Measurements from ENCODE around the gene CCDC102B. TPM values are rescaled to one million over a fixed set of nuclear protein-coding genes. Genes with fewer than 3 reads are reported as not detected.
"Not testable (repeated sequence)": the region's sequence is repeated elsewhere in the genome, so short reads cannot be mapped to it uniquely, and the experiment has no call there.

The CCDC102B gene
- polyA plus RNA-seq, 1 donor: 8.2 TPM

DNA sequence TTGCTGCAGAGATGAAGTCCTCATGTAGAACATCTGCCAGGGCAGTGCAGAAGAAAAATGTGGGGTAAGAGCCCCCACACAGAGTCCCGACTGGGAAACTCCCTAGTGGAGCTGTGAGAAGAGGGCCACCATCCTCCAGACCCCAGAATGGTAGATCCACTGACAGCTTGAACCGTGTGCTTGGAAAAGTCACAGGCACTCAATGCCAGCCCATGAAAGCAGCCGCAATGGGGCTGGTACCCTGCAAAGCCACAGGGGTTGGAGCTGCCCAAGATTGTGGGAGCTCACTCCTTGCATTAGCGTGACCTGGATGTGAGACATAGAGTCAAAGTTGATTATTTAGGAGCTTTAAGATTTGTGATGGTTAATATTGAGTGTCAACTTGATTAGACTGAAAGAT, 197.8 kb downstream of the CCDC102B start:
- Histone ChIP-seq H3K27ac (ENCODE audit: low read length) (no peak overlapping the region), H3K4me1 (ENCODE audit: control insufficient read depth, insufficient read depth, low read length) (no peaks in the 10 kb centered on the region), H3K36me3 (ENCODE audit: control insufficient read depth, insufficient read depth, low read length) (no peaks in the 10 kb centered on the region), H3K27me3 (ENCODE audit: control insufficient read depth, insufficient read depth, low read length) (no peaks in the 10 kb centered on the region), H3K4me3 (ENCODE audit: low read length) (no peak overlapping the region), H3K9me3 (ENCODE audit: control insufficient read depth, low read depth, low read length) (no peaks in the 10 kb centered on the region)
- WGBS (ENCODE audit: insufficient coverage, low lambda C conversion rate): 100% methylated on average over 2 of the region's 4 CpGs
- DNase-seq: no peak

DNA sequence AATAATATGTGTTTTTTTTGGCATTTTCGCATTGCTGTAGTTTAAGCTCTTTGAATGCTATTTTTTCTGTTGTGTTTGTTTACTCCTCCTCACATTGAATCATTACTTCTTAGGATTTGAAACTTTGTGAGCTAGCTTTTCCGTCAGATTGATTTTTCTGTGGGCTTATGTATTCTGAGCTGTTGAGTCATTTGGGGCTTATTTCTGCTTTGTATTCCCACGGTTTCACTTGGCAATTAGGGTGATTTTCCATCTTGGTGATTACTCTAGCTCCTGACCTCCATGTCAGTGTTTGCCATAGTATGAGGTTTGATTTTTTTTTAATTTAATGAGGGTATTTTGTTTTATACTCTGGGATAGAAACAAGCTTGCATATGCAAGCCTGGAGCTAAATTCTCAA, 200.0 kb downstream of the CCDC102B start:
- Histone ChIP-seq H3K4me1 (ENCODE audit: control insufficient read depth, insufficient read depth, low read length) (no peaks in the 10 kb centered on the region), H3K27ac (ENCODE audit: low read length) (no peak overlapping the region), H3K36me3 (ENCODE audit: control insufficient read depth, insufficient read depth, low read length) (no peaks in the 10 kb centered on the region), H3K9me3 (ENCODE audit: control insufficient read depth, low read depth, low read length) (no peaks in the 10 kb centered on the region), H3K4me3 (ENCODE audit: low read length) (no peak overlapping the region), H3K27me3 (ENCODE audit: control insufficient read depth, insufficient read depth, low read length) (no peaks in the 10 kb centered on the region)
- no peak for DNase-seq
- 89% methylated on average over 2 of the region's 3 CpGs for WGBS (ENCODE audit: insufficient coverage, low lambda C conversion rate)

DNA sequence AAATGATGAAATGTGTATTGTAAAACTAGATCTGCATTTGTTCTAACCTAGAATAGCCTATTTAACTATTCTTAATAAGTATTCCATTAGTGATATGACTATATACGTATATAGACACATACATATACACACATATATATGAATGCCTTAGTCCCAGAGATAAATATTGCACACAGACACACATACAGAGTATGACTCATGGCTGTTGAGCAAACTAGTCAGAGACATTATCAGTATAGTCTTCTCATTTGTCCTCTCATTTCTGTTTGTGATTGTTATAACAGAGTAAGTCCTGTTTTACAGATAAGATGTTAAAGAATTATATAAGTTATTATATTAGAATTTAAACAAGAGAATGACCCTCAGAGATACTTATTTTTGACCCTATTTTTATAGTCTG, 202.5 kb downstream of the CCDC102B start:
- no CpG with 5 or more reads among the region's 1 CpG for WGBS (ENCODE audit: insufficient coverage, low lambda C conversion rate)
- no peaks in the 10 kb centered on the region for H3K27me3 ChIP-seq (ENCODE audit: control insufficient read depth, insufficient read depth, low read length)
- no peak for DNase-seq
- H3K9me3 ChIP-seq (ENCODE audit: control insufficient read depth, low read depth, low read length): no peaks in the 10 kb centered on the region
- no peaks in the 10 kb centered on the region for H3K36me3 ChIP-seq (ENCODE audit: control insufficient read depth, insufficient read depth, low read length)
- no peaks in the 10 kb centered on the region for H3K4me1 ChIP-seq (ENCODE audit: control insufficient read depth, insufficient read depth, low read length)
- no peak overlapping the region for H3K4me3 ChIP-seq (ENCODE audit: low read length)
- H3K27ac ChIP-seq (ENCODE audit: low read length): no peak overlapping the region

DNA sequence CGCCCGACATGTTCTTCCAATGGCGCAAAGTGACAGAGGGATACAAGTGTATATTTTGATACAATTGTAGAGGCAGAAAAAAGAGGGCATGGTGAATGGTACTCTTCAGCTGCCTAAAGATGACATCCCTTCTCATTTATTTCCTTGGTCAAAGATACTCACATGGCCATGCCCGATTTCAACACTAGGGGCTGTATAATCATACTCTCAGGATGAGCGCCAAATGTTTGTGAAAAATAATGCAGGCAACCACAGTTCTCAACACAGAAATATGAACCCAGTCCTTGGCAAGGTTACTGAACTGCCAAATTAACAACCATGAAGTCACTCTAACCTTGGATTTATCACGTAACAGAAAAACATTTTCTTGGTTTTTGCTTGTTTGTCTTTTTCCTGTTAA, 204.4 kb downstream of the CCDC102B start:
- no peak overlapping the region for H3K27ac ChIP-seq (ENCODE audit: low read length)
- no peaks in the 10 kb centered on the region for H3K27me3 ChIP-seq (ENCODE audit: control insufficient read depth, insufficient read depth, low read length)
- no peaks in the 10 kb centered on the region for H3K4me1 ChIP-seq (ENCODE audit: control insufficient read depth, insufficient read depth, low read length)
- H3K4me3 ChIP-seq (ENCODE audit: low read length): no peak overlapping the region
- H3K36me3 ChIP-seq (ENCODE audit: control insufficient read depth, insufficient read depth, low read length): no peaks in the 10 kb centered on the region
- no peaks in the 10 kb centered on the region for H3K9me3 ChIP-seq (ENCODE audit: control insufficient read depth, low read depth, low read length)
- 100% methylated on average over 2 of the region's 6 CpGs for WGBS (ENCODE audit: insufficient coverage, low lambda C conversion rate)
- no peak for DNase-seq

DNA sequence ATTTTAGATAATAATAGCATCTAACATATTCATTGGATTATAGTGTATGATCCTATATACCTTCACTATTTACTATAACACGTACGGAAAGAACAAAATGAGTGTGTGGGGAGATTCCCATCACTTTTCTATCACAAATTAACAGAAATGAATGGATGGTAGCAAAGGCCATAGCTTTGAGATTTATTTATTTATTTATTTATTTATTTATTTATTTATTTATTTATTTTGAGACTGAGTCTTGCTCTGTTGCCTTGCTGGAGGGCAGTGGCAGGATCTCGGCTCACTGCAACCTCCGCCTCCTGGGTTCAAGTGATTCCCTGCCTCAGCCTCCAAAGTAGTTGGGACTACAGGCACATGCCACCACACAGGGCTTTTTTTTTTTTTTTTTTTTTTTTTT, 208.3 kb downstream of the CCDC102B start:
- 100% methylated on average over 2 of the region's 4 CpGs for WGBS (ENCODE audit: insufficient coverage, low lambda C conversion rate)

DNA sequence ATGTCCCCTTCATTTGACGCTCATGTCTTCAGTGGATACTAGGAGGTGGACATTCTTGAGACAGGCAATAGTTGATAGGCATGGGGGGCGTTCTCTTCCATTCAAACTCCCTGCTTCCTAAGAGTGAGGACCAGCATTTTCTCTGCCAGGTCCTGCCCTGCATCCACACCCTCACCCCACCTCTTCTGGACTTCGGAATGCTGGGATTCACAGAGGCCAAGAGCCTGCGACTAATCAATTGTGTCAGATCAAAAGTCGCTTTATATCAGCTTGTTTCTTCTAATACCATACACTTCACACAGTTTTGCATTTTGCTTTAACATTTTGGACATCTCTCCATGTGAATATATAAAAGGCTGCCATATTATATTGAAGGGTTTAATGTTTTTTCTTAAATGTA, 210.7 kb downstream of the CCDC102B start:
- H3K27ac ChIP-seq (ENCODE audit: low read length): no peak overlapping the region
- no peaks in the 10 kb centered on the region for H3K27me3 ChIP-seq (ENCODE audit: control insufficient read depth, insufficient read depth, low read length)
- H3K4me3 ChIP-seq (ENCODE audit: low read length): no peak overlapping the region
- 30% methylated on average over 2 of the region's 5 CpGs for WGBS (ENCODE audit: insufficient coverage, low lambda C conversion rate)
- no peaks in the 10 kb centered on the region for H3K36me3 ChIP-seq (ENCODE audit: control insufficient read depth, insufficient read depth, low read length)
- H3K9me3 ChIP-seq (ENCODE audit: control insufficient read depth, low read depth, low read length): no peaks in the 10 kb centered on the region
- no peaks in the 10 kb centered on the region for H3K4me1 ChIP-seq (ENCODE audit: control insufficient read depth, insufficient read depth, low read length)
- no peak for DNase-seq

More for the DNA sequence above, 208.3 kb downstream of the CCDC102B start:
- H3K27me3 ChIP-seq (ENCODE audit: control insufficient read depth, insufficient read depth, low read length); DNase-seq; H3K9me3 ChIP-seq (ENCODE audit: control insufficient read depth, low read depth, low read length); H3K4me3 ChIP-seq (ENCODE audit: low read length); H3K36me3 ChIP-seq (ENCODE audit: control insufficient read depth, insufficient read depth, low read length); H3K4me1 ChIP-seq (ENCODE audit: control insufficient read depth, insufficient read depth, low read length); H3K27ac ChIP-seq (ENCODE audit: low read length): not testable (repeated sequence)

DNA sequence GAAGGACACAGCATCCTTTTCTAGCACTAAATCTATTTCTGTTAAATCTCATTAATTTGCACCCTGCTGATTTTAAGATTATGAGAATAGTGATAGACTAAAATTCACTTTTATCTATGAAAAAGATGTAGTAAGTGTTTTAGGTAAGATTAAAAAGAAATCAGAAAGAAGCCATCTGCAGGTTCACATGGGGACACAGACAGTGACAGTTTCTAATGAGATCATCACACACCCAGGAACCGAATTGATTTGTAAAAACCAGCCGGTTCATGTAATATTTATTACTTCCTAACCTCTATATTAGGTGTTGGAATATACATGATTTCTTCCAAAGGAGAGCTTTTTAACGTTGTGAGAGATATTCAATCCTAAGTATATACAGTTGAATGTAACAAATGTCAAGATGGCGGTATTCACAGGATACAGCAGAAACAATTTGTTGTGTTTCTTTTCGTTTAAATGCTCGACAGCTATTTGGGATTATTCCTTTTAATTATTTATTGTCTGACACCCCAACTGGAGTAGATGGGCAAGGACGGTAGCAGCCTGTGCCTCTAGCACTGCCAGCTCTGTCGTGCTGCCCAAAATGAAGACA, 223.4 kb downstream of the CCDC102B start:
- no peaks in the 10 kb centered on the region for H3K4me1 ChIP-seq (ENCODE audit: control insufficient read depth, insufficient read depth, low read length)
- WGBS (ENCODE audit: insufficient coverage, low lambda C conversion rate): 96% methylated on average over 4 of the region's 8 CpGs
- no peaks in the 10 kb centered on the region for H3K36me3 ChIP-seq (ENCODE audit: control insufficient read depth, insufficient read depth, low read length)
- H3K27me3 ChIP-seq (ENCODE audit: control insufficient read depth, insufficient read depth, low read length): no peaks in the 10 kb centered on the region
- no peak for DNase-seq
- H3K9me3 ChIP-seq (ENCODE audit: control insufficient read depth, low read depth, low read length): no peaks in the 10 kb centered on the region
- H3K27ac ChIP-seq (ENCODE audit: low read length): no peak overlapping the region
- no peak overlapping the region for H3K4me3 ChIP-seq (ENCODE audit: low read length)

DNA sequence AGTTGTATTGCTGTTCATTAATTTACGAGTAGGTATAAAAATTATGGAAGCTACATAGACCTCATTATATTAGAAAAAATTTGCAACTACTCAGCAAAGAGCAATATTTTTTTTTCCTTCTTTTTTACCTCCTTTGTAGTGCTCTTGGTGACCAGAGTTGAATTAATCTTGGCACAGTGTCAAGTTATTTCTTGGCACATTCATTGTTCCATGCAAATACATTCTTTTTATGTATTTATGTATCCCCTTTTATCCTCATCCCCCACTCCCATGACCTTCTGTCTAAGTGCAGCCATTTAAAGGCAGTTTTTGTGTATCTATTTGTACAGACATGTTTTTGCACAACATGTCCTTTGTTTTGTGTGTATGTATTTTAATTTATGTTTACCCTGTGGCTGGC, 224.5 kb downstream of the CCDC102B start:
- H3K27me3 ChIP-seq (ENCODE audit: control insufficient read depth, insufficient read depth, low read length): no peaks in the 10 kb centered on the region
- 100% methylated on average over 1 of the region's 1 CpG for WGBS (ENCODE audit: insufficient coverage, low lambda C conversion rate)
- H3K9me3 ChIP-seq (ENCODE audit: control insufficient read depth, low read depth, low read length): no peaks in the 10 kb centered on the region
- no peaks in the 10 kb centered on the region for H3K4me1 ChIP-seq (ENCODE audit: control insufficient read depth, insufficient read depth, low read length)
- no peaks in the 10 kb centered on the region for H3K36me3 ChIP-seq (ENCODE audit: control insufficient read depth, insufficient read depth, low read length)
- DNase-seq: no peak
- no peak overlapping the region for H3K27ac ChIP-seq (ENCODE audit: low read length)
- H3K4me3 ChIP-seq (ENCODE audit: low read length): no peak overlapping the region

DNA sequence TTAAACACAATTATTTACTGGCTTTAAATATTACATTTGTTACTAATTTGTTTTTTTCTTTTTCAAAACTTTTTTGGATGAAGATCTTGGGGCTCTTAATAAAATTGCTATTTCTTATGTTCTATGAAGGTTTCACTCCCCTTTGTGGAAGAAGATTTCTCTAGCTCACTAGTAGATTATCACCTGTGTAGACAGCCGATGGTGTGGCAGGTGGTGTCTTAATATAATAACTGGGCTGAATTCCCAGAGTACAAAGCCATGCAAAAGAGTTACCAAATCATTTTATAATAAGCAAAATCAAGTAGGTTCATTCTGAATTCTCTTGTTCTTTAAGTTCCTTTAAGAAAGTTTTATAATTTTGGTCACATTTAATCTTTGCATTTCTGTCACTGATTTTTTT, 233.7 kb downstream of the CCDC102B start:
- Histone ChIP-seq H3K27ac (ENCODE audit: low read length) (no peak overlapping the region), H3K4me1 (ENCODE audit: control insufficient read depth, insufficient read depth, low read length) (no peaks in the 10 kb centered on the region), H3K27me3 (ENCODE audit: control insufficient read depth, insufficient read depth, low read length) (no peaks in the 10 kb centered on the region), H3K36me3 (ENCODE audit: control insufficient read depth, insufficient read depth, low read length) (no peaks in the 10 kb centered on the region), H3K4me3 (ENCODE audit: low read length) (no peak overlapping the region), H3K9me3 (ENCODE audit: control insufficient read depth, low read depth, low read length) (no peaks in the 10 kb centered on the region)
- no peak for DNase-seq
- WGBS (ENCODE audit: insufficient coverage, low lambda C conversion rate): 100% methylated on average over 1 of the region's 1 CpG

DNA sequence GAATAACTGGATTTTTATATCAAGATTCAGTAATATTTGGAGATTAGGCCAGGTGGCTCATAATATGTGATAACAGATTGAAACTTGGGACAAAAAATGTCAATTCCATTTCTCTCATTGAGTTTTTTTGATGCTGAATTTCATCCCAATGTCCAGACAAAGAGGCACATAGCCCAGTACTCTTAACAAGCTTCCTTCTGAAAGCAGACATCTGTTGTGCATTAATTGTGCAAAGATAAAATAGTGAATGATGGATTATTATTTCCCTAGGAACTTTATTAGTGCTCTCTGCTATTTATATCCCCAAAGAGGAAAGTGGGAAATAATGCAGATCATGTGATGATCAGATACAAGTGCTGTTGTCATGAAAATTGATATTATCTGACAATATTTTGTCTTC, 234.1 kb downstream of the CCDC102B start:
- DNase-seq: no peak
- no peaks in the 10 kb centered on the region for H3K4me1 ChIP-seq (ENCODE audit: control insufficient read depth, insufficient read depth, low read length)
- no peak overlapping the region for H3K4me3 ChIP-seq (ENCODE audit: low read length)
- H3K27me3 ChIP-seq (ENCODE audit: control insufficient read depth, insufficient read depth, low read length): no peaks in the 10 kb centered on the region
- no peaks in the 10 kb centered on the region for H3K9me3 ChIP-seq (ENCODE audit: control insufficient read depth, low read depth, low read length)
- no peak overlapping the region for H3K27ac ChIP-seq (ENCODE audit: low read length)
- H3K36me3 ChIP-seq (ENCODE audit: control insufficient read depth, insufficient read depth, low read length): no peaks in the 10 kb centered on the region

DNA sequence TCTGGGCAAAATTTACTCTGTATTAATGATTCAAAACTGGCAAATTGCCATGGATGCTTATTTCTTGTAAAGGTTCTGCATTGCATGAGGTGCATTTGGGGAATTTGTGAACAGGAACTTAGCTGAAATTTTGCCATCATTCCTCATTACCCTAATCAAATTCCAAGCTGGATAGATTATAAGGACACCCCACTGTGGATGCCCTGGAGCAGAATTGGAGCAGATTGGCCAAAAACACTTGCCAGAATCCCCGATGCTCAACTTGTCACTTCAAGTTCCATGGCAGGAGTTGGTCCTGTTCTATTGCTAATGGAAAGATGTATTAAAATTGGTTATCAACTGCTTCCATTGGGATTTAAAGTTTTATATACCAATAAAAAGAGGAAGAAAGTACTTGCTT, 237.9 kb downstream of the CCDC102B start:
- Histone ChIP-seq H3K4me3 (ENCODE audit: low read length) (no peak overlapping the region), H3K27ac (ENCODE audit: low read length) (no peak overlapping the region), H3K27me3 (ENCODE audit: control insufficient read depth, insufficient read depth, low read length) (no peaks in the 10 kb centered on the region), H3K4me1 (ENCODE audit: control insufficient read depth, insufficient read depth, low read length) (no peaks in the 10 kb centered on the region), H3K9me3 (ENCODE audit: control insufficient read depth, low read depth, low read length) (no peaks in the 10 kb centered on the region), H3K36me3 (ENCODE audit: control insufficient read depth, insufficient read depth, low read length) (no peaks in the 10 kb centered on the region)
- WGBS (ENCODE audit: insufficient coverage, low lambda C conversion rate): no CpG with 5 or more reads among the region's 1 CpG
- DNase-seq: no peak

Data from large intestine (tissue), 3 donors.